HUDEP-2 (cell line): ENCODE results near the gene CFAP410.

Experiments
- DNase-seq, 76 experiments: peaks; one replicate each; lab custom pipeline; 2025; ENCODE audit not compliant: unreplicated experiment in 76 of 76; lab: John Stamatoyannopoulos, UW

Gene CFAP410

DNA sequence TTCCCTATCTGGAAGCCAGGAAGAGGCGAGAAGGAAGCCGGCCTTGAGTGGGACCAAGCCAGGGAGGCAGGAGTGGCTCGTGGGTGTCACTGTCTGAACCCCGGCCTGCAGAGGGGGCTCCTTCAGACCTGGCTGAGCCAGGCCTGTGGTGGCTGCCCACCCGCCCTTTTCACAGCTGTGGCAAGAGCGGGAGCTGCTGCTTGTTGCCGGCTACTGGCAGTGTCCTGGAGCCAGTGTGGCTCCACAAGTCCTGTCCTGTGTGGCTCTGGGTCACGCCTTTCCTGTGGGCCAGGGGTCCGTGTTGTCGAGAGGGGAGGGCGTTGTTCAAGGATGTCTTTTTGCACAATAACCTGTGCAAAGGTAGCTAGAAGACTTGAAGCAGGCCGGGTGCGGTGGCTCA, 38.0 kb downstream of the CFAP410 start:
- DNase-seq = no peak

DNA sequence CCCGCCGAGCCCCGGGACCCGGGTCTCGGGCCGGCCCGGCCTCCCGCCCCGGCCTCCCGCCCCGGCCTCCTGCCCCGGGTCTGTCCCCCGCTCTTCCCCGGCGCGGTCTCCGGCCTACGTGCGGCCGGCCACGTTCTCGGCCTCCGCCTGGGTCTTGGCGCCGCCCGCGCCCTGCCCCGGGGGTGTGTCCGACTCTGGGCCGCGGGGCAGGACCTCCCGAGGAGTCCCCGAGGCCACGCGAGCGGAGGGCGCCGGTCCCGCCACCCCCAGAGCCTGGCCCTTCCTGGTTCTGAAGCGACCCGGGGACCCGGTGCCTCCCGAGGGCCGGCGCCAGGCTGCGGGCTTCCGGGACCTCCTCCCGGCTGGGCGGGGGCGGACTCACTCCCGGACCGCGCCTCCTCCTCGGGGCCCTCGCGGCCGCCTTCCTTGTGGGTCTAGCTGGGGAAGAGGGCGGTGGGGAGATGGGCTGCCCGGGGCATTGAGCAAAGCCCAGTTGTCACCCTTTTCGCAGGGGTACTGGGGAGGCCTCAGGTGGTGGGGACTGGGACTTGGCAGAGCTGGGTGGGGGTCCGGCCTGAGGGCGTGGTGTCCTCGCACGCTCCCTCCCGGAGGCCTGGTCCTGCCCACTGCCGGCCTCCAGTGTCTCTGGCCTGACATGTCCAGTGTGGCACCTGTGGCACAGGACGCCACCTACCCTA, 38.8 kb downstream of the CFAP410 start:
- DNase-seq = peak in 52 of 76 experiments; percentile 13 to 69 (median 53)

DNA sequence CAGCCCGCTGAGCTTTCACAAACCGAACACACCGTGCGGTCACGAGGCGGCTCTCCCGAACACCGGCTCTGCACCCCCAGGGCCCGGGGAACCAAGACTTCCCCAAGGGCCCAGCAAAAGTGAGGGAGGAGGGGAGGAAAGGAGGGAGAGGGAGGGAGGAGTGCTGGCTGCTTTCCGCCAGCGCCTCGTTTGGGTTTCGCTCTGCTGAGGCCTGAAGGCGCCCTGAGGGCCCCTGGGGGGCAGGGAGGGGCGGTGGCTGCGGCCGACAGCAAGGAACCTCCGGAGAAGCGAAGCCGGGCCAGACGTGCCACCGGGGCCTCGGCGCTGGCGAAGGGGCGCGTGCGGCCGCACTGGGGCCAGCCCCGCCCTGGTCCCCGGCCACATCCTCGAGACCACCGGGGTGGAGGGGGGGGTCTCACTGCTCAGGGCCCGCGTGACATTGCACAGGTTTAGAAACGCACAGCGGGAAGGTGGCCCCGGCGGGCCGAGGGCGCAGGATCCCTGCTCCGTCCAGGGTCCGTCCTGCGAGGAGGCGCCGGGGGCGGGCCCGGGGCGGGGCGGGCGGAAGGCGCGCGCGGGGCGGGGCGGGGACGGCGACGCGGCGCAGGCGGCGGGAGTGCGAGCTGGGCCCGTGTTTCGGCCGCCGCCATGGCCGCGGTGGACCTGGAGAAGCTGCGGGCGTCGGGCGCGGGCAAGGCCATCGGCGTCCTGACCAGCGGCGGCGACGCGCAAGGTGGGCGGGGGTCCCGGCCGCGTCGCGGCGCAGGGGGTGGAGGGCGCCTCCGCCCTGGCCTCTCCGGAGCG, 39.5 kb downstream of the CFAP410 start, which contains the start of gene PFKL:
Gene PFKL (plus strand): TSS at position 596 of the 804 bp plus-strand sequence. CDS start 53 bp downstream, at position 649.
- DNase-seq = peak in 59 of 76 experiments; percentile 8 to 79 (median 54)

DNA sequence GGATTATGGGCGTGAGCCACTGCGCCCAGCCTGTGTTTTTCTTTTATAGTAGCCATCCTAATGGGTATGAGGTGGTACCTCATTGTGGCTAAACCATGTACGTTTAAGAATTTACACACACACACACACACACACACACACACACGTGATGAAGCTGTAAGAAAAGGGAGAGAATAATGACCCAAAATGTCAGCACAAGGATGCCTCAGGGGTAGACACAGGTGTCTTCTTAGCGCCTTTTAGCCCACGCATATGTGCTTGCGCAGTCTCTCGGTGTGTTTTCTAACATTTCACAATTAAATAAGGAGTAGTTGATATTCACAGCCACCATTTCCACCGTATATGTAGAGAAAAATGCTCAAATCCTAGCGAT, 40.1 kb downstream of the CFAP410 start:
- no peak for DNase-seq

DNA sequence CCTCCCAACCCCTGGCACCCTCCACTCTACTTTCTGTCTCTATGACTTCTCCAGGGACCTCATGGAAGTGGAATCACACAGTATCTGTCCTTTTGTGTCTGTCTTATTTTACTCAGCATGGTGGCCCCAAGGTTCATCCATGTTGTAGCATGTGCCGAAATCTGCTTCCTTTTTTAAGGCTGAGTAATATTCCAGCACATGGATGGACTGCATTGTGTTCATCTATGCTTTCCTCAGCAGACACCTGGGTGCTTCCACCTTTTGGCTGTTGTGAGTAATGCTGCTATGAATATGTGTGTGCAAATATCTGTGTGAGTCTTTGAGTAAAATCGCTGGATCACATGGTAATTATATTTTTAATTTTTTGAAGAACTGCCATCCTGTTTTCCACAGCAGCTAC, 40.9 kb downstream of the CFAP410 start:
- DNase-seq = no peak

DNA sequence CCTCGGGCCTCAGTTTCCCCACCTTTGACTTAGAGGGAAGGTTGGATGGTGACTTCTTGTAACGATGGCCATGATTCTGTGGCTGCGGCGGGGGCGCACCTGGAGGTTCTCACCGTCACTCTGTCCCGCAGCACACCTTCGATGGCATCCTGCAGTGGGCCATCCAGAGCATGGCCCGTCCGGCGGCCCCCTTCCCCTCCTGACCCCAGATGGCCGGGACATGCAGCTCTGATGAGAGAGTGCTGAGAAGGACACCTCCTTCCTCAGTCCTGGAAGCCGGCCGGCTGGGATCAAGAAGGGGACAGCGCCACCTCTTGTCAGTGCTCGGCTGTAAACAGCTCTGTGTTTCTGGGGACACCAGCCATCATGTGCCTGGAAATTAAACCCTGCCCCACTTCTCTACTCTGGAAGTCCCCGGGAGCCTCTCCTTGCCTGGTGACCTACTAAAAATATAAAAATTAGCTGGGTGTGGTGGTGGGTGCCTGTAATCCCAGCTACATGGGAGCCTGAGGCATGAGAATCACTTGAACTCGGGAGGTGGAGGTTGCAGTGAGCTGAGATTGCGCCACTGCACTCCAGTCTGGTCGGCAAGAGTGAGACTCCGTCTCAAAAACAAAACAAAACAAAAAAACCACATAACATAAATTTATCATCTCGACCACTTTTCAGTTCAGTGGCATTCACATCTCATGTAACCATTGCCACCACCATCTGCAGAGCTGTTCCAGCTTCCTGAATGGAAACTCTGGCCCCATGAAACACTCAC, 41.5 kb downstream of the CFAP410 start:
- peak in 70 of 76 experiments; percentile 14 to 88 (median 70) for DNase-seq

DNA sequence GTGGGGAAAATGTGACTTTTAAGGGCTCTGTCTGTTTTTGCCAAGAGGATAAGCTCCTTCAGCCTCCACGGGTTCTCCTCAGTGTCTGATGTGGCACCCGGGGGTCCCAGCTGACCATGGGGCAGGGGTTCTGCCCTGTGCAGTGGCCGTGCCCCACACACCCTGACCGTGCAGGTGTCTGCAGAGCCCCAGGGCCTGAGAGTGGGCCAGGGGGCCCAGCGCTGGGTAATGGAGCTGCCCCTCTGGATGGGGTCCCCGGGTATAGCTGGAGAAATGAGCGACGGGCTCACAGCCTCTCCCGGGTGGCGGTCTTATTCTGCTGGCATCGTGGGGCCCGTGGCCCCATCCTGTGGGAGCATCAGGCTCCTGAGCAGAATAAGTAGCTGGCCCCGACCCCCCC, 42.3 kb downstream of the CFAP410 start:
- DNase-seq = no peak

DNA sequence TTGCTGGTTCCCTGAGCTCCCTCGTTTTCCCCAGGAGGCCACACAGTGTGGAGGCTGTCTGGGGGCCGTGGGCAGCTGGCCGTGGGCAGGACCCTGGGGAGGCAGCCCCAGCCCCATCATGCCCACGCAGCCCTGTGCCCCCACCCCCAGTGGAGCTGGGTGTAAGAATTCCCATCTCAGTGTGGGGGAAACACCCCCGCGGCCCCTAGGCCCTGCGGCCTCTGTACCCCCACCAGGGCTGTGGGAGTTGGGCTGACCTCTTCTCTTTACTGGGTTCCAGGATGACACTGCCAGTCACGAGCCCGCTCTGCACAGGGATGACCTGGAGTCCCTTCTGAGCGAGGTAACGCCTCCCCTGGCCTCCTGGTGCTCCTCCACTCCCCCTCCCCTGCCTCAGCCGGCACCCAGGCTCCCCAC, 43.1 kb downstream of the CFAP410 start:
- no peak for DNase-seq

DNA sequence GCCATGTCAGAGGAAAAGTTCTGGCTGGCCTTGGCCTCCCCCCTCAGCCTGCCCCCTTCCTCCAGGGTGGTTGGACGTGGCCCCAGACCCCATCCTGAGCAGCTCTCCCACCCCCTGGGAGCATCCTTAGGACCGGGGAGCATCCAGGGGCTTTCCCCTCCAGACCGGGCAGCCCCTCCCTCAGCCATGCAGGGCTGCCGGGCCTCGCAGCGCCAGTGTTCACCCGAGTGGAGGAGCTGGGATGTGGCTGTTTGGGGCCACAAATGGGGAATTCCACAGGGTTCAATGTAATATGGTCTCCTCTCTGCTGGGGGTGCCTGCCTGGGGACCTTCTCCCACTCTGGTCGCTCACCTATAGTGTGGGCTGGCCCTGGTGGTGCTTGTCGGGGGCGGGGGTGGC, 43.5 kb downstream of the CFAP410 start:
- no peak for DNase-seq

DNA sequence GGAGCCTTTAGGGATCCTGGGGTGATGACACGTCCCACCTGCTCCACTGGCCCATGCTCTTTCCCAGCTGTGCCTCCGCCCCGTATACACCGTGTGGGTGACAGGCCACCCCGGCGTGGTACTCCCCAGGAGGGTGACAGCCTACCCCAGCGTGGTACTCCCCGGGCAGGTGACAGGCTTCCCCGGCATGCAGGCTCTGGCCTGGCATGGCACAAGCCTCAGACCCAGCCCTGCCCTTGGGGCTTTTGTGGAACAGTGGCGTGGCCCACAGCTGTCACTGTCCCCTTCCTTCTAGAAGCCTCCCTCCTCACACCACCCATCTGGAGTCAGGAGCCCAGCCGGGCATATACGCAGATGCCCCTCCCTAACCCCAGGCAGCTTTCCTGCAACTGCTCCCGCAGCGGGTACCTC, 44.0 kb downstream of the CFAP410 start:
- DNase-seq = peak in 3 of 76 experiments; percentile 19 to 33 (median 20)

DNA sequence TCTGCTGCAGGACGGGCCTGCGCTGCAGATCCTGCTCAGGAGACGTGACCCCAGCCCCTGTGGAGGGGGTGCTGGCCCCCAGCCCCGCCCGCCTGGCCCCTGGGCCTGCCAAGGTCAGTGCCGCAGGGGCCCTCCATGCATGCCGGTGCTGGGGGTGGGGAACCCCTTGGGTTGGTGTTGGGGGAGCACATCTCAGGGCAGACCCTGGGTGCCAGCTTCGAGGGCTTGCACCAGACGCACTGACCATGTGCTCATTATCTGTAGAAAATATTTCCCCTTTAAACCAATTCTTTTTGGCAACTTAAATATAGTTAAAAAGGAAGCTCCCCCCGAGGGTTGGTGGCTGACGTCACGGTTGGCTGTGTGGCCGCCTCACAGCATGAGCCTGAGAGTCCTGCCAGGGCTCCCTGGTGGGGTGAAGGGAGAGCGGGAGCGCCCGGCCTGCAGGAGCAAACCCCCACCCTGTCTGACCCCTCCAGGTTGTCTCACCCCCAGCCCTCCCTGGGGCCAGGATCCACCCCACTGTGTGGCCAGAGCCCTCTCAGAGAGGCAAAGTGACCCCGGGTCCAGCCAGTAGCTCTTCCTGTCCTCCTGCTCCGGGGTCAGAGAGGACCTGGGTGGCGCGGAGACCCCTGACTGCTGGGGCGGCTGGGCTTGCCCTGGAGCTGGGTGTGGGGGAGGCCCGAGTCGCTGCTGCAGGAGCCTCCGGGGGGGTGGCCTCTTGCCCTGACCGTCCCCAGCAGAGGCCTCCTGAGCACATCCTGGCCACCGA, 44.6 kb downstream of the CFAP410 start:
- DNase-seq = peak in 7 of 76 experiments; percentile 20 to 62 (median 33)

DNA sequence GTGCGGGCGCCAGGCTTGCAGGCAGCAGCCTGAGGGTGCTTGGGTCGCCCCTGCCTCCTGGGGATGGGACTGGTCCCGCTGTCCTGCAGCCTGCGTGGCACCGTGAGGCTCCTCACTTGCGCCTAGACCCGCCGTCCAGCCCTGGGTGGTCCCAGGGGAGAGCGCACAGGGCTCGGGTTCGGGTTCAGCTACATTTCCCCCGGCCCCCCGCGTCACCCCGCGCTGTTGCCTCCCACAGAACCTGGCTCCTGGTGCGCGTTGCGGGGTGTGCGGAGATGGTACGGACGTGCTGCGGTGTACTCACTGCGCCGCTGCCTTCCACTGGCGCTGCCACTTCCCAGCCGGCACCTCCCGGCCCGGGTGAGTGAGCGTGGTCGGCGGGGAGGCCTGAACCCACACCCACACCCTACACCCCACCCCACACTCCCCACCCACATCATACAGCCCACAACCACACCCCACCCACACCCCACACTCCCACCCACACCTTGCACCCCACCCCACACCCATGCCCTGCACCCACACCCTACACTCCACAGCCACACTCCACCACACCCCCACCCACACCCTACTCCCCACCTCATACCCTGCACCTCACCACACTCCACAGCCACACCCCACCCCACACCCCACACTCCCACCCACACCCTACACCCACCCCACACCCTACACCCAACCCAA, 45.5 kb downstream of the CFAP410 start:
- peak in 6 of 76 experiments; percentile 24 to 57 (median 40) for DNase-seq

DNA sequence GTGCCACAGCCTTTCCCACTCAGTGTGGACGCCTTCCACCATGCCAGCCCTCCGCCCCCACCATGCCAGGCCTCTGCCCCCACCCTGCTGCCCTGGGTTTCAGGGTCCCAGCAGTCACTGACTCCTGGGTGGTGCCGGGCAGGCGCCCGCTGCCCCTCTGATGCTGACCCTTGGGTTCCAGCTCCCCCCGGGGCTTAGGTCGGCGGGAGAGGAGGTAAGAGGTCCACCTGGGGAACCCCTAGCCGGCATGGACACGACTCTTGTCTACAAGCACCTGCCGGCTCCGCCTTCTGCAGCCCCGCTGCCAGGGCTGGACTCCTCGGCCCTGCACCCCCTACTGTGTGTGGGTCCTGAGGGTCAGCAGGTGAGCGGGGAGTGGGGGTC, 46.4 kb downstream of the CFAP410 start:
- DNase-seq = no peak

DNA sequence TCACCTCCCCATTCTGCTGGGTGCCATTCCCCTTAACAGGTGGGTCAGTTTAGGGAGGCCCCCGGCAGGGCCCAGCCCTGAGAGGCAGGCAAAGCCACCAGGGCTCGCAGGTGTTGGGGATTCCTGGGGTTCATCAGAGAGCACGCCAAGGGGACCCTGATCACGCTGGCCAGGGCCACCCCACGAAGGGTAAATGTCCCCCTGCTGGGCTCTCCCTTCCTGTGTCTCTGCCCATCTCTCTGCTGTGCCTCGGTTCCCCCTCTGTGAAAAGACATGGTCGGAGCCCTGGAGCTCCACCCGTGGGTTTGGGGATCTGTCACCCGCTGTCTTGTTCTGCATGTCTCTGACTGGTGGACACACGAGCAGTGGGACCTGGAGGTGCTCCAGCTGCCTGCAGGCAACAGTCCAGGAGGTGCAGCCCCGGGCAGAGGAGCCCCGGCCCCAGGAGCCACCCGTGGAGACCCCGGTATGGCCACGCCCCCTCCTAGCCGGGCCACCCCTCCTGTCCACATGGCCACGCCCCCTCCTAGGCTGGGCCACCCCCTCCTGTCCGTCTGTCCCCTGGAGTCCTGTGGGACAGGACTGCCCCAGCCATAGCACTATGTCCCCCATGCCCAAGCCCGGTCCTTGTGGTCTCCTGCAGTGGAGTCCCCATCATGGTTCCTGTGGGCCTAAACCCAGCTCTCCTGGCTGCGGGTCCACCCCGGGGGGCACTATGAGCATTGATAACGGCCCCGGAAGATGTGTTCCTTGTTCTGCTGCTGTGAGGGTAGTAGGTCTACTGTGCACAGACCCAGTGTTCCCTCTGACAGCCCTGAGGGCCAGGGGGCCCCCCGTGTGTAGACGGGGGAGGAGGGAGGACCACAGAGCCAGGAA, 47.0 kb downstream of the CFAP410 start:
- DNase-seq = peak in 1 of 76 experiments; percentile 19

DNA sequence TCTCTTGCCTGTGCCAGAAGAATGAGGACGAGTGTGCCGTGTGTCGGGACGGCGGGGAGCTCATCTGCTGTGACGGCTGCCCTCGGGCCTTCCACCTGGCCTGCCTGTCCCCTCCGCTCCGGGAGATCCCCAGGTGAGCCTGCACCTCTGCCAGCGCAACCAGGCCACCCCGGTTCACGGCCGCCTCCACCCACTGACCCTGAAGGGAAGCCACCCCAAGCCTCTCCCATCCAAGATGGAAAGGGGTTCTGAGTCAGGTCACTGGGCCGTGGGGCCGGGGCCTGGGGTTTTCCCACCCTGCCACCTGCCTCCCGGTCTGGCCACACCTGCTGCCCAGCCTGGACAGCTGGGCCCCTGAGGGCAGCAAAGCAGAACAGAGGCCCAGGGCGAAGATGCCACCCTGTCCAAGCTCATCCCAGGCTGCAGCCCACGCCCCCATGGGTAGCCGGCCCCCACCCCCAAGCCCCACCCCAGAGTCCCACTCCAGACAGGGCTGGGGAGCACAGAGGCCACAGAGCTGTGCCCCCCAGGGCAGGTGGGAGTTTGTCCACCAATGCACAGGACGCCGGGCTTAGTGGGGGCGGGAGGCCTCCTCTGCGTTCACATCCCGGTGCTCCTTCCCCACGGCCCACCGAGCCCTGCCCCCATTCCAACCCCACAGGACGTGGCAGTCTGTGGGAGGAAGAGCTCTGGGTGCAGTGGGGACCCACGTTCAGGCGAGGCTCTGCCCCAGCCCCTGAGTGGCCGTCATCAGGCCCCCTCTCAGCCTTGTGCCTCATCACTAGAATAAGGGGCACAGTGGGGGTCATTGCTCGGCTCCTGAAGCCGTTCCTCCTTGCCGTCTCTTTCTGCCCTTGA, 47.9 kb downstream of the CFAP410 start:
- DNase-seq = no peak

DNA sequence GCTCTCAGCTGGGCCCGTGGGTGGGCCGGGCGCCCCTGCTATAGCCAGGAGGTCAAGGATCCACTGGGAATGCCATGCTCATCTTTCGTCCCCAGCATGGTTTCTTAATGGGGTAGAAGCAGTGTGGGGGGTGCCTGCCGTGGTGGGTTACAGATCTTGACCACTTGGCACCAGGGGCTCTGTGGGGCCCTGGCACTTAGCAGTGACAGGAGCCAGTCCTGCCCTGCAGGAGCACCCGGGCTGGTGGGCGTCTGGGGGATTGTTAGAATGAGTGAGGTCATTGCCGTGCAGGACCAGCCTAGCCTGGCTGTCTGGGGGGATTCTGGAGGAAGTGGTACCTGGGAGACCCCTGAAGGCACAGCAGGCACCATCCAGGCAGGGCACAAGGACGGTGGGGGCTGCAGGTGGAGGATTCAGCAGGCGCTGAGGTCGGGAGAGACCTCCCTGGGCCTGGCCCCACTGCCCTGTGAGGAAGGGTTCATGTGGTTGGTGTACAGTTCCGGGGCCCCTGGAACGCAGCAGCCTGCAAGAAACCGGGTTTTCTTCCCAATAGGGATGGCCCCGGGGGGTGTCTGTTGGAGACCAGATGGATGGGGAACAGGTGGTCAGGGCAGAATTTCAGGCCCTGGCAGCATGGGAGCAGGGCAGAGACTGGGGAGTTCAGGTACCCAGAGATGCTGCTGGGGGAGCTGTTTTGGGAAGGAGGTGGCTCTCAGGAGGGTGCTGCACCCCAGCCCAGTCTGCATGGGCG, 48.7 kb downstream of the CFAP410 start:
- no peak for DNase-seq

DNA sequence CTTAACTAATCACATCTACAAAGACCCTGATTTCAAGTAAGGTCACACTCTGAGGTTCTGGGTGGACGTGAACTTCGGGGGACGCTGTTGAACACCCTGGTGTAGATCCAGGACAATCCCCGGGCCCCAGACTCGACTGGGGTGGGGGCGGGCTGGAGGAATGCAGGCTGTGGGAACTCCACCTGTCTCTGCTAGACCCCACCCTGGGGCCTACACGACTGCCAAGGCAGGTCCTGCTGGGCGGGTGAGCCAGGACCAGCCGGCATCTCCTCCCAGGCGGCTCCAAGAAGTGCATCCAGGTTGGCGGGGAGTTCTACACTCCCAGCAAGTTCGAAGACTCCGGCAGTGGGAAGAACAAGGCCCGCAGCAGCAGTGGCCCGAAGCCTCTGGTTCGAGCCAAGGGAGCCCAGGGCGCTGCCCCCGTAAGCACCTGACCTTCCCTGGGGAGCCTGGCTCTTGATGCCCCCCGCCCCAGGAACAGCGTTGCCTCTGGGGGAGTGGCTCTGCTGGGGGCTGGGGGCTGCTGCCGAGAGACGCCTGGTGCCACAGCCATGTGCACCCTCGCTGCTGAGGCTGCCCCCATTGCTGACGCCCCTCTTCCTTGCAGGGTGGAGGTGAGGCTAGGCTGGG, 49.7 kb downstream of the CFAP410 start:
- DNase-seq = no peak
